Activated CD4-positive, alpha-beta T cell treated with anti-CD3 and anti-CD28 coated beads, Interleukin-2, Interleukin-6, amounts not matched to agents 100 ng/mL and 50 ng/mL, durations not matched to agents 16 hours and 8 hours (primary cell): ENCODE results near the gene IRF9.

Source experiments
- DNase-seq: peaks from one replicate; pipeline ENCODE4 v3.0.0-alpha.2; 2020

The IRF9 gene

DNA sequence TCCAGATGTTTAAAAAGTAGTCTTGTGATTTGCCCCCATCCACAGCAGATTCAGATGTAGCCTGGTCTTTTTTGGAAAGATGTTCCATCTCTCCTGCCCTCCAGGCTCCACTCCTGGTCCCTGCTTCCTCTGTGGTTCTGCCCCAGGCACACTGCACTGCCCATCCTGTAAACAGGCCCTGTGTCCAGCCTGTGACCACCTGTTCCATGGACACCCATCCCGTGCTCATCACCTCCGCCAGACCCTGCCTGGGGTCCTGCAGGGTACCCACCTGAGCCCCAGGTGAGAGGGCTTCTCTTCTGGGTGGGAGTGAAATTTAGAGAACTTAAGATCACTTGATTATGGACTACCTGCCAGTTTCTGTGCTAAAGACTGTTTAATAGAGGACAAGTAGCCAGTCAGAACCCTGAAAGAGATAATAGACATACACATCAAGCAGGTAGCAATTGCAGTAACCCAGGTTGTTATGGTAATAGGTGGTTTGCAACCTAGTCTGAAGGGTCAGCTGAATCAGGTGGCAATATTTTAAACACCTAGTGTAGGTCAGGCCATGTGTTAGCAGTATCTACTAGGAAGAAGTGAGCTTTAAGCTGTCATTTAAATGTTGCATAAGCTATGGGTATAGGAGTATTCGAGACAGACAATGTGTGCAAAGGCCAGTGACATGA is 11.6 kb upstream of the IRF9 start:
- DNase-seq = no peak

DNA sequence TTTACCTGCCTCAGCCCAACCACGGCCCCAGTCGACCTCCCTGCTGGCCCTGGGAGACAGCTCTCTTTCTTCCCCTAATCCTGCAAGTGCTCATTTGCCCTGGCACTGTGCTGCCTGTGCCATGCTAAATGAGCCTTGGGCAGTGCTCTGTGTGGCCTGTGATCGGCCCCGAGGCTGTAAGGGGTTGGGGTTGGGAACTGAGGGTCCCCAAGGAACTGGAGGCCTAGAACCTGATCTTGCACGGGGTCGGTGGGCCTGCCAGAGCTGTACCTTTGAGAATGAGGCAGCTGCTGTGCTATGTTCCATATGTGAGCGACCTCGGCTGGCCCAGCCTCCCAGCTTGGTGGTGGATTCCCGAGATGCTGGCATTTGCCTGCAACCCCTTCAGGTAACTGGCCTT is 11.0 kb upstream of the IRF9 start:
- DNase-seq = no peak

DNA sequence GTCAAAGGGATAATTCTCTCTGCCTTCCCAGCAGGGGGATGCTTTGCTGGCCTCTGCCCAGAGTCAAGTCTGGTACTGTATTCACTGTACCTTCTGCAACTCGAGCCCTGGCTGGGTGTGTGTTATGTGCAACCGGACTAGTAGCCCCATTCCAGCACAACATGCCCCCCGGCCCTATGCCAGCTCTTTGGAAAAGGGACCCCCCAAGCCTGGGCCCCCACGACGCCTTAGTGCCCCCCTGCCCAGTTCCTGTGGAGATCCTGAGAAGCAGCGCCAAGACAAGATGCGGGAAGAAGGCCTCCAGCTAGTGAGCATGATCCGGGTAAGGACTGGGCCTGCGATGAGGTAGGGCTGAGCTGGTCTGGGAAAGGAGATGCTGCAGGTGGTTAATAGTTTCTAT is 10.5 kb upstream of the IRF9 start:
- DNase-seq = no peak

DNA sequence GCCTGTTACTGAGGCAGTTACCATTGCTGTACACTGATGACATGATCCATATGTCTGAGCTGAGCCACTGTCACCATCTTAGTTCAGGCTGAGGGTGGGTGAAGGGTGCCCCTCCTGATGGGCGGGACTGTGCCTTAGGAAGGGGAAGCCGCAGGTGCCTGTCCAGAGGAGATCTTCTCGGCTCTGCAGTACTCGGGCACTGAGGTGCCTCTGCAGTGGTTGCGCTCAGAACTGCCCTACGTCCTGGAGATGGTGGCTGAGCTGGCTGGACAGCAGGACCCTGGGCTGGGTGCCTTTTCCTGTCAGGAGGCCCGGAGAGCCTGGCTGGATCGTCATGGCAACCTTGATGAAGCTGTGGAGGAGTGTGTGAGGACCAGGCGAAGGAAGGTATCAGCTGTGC is 10.1 kb upstream of the IRF9 start:
- DNase-seq = no peak

DNA sequence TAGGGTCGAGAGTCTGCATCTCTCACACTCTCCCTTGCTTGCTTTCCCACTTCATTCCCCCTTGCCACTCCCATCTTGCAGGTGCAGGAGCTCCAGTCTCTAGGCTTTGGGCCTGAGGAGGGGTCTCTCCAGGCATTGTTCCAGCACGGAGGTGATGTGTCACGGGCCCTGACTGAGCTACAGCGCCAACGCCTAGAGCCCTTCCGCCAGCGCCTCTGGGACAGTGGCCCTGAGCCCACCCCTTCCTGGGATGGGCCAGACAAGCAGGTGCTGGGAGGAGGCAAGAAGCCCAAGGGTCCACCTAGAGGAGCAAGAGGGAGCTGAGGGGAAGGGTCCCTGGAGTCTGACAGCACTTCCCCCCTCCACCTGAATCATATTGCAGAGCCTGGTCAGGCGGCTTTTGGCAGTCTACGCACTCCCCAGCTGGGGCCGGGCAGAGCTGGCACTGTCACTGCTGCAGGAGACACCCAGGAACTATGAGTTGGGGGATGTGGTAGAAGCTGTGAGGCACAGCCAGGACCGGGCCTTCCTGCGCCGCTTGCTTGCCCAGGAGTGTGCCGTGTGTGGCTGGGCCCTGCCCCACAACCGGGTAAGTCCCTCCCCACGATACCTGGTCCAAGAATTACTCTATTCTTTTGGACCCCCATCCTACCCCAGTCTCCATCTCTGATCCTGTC is 9.5 kb upstream of the IRF9 start:
- DNase-seq = no peak

DNA sequence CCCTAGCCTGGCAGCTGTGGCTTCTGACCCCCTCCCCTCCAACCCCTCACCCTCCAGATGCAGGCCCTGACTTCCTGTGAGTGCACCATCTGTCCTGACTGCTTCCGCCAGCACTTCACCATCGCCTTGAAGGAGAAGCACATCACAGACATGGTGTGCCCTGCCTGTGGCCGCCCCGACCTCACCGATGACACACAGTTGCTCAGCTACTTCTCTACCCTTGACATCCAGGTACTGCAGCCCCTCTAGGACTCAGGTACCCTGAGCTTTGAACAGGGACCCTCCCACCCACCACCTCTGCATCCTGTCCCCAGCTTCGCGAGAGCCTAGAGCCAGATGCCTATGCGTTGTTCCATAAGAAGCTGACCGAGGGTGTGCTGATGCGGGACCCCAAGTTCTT is 6.0 kb upstream of the IRF9 start:
- no peak for DNase-seq

DNA sequence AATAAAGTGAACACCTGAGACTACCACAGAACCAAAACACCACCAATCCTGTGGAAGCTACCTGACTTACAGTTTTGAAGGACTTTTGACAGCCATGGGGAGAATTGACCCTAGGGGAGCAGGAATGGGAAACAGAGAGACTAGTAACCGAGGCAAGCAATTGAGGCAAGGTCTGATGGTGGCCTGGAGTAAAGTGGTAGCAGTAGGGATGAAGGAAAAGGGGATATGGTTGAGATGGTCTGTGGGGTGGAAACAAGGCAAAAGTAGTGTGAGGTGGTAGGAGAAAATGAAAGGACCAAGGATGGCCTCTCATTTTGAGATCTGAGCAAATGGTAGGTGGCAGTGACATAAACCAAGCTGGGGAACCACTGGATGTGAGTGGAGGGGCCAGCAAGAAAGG is 4.2 kb upstream of the IRF9 start:
- DNase-seq = no peak

DNA sequence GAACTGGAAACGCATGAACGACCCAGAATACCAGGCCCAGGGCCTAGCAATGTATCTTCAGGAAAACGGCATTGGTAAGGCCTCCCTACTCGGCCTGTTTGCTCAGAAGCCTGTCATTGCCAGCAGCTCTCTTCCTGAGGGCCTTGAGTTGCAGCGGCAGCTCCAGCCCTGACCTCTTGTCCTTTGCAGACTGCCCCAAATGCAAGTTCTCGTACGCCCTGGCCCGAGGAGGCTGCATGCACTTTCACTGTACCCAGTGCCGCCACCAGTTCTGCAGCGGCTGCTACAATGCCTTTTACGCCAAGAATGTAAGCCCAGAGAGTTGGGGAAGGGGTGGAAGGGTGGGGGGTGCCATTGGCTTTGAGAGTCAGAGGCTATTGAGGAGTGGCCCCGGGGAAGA is 3.7 kb upstream of the IRF9 start:
- no peak for DNase-seq

DNA sequence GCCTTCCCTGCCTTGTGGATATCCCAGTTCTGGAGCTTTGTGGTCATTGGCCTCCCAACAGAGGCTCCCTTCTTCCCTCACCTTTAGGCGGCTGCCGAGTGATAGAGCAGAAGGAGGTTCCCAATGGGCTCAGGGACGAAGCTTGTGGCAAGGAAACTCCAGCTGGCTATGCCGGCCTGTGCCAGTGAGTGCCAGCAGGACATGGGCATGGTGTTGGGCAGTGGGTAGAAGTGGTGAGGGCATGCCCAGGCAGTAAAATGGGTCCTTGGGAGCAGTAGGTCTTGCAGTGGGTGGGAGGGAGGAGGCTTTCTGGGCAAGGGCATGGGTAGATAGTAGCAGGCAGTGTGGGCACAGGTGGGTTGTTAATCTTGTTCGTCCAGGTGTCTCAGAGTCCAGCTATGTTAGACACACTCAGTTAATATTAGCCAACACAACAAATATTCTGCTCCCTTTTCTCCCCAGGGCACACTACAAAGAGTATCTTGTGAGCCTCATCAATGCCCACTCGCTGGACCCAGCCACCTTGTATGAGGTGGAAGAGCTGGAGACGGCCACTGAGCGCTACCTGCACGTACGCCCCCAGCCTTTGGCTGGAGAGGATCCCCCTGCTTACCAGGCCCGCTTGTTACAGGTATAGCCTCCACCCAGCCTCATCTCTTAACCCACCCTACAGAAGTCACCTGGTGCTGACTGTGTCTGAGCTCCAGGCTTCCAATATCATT is 1.1 kb upstream of the IRF9 start:
- DNase-seq = no peak

DNA sequence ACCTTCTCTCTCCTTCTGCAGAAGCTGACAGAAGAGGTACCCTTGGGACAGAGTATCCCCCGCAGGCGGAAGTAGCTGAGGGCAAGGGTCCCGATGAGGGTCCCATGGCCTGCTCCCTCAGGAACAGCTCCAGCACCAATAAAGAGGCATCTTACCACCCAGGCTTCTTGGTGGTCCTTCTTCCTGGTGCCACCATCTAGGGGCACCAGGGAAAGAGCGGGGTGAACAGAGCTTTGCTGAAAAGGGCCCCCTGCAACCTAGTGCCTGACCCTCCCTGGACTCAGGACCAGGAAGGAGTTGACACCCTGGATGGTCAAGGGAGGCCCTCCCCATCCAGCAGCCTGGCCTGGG is 591 bp upstream of the IRF9 start:
- no peak for DNase-seq

DNA sequence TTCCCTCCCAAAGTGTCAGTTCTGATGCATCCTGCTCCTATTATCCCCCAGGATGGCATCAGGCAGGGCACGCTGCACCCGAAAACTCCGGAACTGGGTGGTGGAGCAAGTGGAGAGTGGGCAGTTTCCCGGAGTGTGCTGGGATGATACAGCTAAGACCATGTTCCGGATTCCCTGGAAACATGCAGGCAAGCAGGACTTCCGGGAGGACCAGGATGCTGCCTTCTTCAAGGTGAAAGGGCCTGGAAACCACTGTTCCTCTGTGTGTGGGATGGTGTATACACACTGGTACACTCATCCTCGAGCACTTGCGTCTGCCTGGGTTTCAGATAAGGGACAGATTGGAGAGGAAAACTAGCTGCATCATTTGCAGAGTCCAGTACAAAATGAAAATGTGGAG is 1.0 kb downstream of the IRF9 start:
- DNase-seq = no peak

DNA sequence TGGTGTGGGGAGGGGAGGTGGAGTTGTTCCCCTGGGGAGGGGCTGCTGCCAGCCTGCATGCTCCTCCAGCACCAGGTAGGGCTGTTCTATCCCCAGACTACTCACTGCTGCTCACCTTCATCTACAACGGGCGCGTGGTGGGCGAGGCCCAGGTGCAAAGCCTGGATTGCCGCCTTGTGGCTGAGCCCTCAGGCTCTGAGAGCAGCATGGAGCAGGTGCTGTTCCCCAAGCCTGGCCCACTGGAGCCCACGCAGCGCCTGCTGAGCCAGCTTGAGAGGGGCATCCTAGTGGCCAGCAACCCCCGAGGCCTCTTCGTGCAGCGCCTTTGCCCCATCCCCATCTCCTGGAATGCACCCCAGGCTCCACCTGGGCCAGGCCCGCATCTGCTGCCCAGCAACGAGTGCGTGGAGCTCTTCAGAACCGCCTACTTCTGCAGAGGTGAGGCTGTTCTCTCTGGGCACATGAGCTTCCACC is 3.5 kb downstream of the IRF9 start:
- no peak for DNase-seq

DNA sequence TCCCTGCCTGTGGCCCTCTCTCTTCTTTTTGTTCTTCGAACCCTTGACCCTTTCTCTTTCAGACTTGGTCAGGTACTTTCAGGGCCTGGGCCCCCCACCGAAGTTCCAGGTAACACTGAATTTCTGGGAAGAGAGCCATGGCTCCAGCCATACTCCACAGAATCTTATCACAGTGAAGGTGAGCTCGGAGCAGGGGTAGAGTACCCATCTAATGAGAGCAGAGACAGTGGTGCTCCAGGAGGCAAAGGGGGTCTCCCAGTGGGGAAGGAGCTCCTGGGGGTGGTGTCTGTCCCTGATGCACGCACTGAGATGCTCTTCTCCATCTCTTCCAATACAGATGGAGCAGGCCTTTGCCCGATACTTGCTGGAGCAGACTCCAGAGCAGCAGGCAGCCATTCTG is 4.7 kb downstream of the IRF9 start:
- DNase-seq = no peak

DNA sequence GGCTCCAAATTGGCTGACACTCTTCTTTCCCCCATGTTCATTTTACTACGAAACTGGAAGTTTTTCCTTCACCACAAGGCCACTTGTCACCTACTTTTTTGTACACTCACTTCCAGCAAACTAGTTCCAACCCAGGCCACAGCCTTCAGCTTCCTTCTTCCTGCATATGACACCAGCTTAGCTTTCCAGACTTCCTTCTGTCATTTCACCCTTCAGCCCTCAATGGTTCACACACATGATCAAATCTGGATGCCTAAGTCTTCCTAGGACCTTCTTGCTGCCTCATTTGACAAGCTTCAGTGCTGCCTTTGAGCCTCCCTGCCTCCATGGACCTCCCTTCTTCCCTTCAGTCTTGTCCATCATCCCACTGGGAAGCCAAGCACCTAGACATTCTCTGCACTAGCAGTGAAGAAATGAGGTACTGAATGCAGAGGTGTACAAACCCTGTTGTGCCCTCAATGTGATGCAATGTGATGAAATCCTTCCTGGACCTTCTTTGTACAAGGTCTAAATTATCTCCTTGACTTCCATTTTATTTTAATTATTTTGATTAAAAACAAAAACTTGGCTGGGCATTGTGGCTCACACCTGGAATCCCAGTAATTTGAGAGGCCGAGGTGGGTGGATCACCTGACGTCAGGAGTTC is 6.5 kb downstream of the IRF9 start:
- DNase-seq = no peak

DNA sequence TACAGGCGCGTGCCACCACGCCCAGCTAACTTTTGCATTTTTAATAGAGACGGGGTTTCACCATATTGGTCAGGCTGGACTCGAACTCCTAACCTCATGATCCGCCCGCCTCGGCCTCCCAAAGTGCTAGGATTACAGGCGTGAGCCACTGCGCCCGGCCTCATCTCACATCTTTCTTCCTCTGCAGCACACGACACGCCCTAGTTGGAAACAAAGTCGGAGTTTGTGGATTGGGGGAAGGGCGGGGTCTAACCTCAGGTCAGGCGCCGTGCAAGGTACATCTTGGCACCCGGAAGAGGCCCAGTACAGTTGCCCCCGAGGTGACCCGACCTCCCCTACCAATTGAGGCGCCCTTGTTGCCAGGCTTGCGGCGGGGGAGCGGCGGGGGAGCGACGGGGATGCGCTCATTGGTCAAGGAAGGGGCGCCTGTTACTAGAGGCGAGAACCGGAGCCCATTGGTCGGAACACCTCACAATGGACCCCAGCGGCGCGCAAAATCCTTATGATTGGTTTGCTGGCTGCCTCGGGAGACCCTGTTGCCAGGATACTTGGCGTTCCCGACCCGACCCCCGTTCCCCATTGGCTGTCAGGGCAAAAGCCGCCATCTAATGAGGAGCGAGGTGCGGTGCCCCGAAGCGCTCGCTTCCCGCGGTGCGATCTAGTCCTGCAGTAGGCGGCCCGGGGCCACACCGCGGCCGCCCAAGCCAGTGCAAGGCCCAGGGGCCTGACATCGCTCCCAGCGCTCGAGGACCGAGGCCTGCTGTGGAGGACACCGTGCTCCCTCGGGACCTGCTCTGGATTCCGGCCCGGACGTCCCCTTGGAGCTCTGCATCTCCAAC is 10.6 kb downstream of the IRF9 start, which contains the start of gene REC8:
Gene REC8 (plus strand): TSS at position 659 of the 839 bp plus-strand sequence. CDS start 473 bp downstream, outside the sequence.
- DNase-seq = peak; percentile 73

DNA sequence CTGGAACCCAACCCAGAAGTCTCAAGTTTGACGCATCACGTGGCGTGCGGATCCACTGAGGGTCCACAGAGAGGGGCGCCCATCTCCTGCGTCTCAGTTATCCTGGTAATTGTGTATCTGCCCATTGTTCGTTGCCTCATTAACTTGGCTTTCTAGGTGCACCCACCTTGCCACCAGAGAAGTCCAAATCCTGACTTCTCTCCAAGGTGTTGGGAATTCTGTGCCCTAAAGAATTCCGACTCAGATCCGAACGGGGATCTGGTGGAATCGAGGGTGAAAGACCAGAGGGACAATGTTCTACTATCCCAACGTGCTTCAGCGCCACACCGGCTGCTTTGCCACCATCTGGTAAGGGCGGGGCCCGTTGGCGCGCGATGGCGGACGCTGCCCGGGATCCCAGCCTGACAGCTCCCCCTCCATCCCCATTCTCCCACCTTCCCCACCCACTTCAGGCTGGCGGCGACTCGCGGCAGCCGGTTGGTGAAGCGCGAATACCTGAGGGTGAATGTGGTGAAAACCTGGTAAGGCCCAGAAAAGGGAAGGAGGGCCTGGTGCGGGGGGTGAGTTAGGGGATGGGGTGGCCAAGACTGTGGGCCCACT is 11.3 kb downstream of the IRF9 start:
- no peak for DNase-seq

DNA sequence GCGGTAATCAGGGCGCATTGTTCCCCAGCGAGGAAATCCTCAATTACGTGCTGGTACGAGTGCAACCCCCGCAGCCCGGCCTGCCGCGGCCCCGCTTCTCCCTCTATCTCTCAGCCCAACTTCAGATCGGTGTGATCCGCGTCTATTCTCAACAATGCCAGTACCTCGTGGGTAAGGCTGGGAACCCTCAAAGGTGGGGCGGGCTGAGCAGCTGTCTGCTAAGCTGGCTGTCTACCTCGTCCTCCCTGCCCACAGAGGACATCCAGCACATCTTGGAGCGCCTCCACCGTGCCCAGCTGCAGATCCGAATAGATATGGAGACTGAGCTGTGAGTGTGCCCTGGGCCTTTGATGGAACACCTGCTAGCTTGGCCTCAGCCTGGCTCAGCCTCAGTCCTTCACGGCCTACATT is 11.8 kb downstream of the IRF9 start:
- DNase-seq = no peak

DNA sequence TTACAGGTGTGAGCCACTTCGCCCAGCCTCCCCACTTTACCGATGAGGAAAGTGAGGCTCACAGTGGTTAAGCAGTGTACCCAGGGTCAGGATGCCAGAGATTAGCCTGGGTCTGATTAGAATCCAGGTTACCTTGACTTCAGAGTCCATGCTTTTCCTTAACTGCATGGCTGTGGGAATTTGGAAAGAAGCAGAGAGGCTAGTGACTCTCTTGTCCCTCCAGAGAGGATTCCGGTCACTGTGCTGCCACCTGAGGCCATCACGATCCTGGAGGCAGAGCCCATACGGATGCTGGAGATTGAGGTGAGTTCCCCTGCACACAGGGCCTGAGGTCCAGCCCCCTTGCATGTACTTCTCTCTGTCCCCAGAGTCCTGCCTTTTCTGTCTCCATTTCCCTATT is 15.5 kb downstream of the IRF9 start:
- DNase-seq = no peak

DNA sequence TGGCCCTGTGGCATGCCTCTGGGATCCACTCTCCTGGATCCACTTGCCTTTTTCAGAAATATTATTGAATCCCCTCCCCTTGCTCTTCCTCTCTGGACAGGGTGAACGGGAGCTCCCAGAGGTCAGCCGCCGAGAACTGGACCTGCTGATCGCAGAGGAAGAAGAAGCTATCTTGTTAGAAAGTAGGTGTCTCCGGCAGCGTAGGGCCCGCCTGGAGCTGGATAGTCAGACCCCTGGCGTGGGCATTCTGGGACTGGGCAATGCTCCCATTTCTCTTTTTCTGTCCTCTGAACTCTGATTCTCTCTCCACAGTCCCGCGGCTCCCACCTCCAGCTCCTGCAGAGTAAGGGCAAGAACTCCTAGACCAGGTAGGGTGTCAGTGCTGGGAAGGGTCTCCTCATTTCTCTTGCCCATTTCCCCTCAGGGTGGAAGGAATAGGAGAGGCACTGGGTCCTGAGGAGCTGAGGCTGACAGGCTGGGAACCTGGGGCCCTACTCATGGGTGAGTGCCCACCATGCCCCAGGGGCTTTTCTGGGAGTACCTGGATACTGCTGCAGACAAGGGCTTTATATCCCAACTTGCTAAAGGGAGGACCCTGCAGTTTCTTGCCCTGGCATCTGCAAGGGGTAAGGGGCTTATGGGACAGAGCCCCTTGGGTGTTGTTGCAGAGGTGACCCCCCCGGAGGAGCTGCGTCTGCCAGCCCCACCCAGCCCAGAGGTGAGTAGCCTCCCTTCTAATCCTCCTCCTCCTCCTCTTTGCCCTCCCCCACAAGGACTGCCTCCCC is 16.2 kb downstream of the IRF9 start:
- DNase-seq = no peak

DNA sequence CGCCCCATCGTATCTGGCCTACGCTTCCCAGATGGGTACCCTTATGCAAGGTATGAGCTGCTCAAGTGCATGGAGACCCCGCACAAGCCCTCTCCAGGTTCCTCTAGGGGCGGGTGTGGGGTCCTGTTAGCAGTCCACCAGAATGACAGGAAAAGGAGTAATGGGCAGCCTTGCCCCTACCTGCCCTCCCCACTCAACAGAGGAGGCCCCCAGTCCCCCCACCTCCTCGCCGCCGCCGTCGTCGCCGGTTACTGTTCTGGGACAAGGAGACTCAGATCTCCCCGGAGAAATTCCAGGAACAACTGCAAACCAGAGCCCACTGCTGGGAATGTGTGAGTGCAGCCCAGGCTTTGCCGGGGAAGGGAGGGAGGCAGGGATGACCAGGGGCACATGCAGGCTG is 16.8 kb downstream of the IRF9 start:
- DNase-seq = no peak

DNA sequence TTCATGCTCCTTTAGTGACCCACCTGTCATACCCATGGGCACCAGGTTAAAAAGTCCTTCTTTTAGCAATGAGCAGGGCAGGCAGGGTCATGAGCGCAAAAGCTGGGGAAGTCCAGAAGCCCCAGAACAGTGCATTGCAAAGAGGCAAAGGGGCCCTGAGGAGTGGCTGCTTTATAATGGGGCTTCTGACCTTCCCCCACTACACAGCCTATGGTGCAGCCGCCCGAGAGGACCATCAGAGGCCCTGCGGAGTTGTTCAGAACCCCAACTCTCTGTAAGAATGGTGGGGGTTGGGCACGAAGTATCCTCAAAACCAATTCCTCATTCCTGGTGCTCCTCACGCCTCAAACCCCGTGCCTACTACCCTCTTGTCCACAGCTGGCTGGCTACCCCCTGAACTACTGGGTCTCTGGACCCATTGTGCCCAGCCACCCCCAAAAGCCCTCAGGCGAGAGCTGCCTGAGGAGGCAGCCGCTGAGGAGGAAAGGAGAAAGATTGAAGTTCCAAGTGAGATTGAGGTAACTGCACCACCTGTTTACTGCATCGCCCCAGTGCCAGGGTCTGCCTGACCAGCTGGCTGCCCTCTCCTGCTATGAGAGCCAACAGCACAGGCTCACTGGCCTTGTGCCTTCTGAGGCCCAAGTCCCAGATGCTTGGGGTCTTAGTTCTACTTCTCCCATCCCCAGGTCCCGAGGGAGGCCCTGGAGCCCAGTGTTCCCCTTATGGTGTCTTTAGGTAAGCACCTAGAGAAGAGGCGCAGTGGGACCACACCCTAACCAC is 17.5 kb downstream of the IRF9 start:
- DNase-seq = no peak
